Type B pancreatic cell (in vitro differentiated cells): ENCODE measurements around the gene MYLK. TPM values are rescaled to one million over a fixed set of nuclear protein-coding genes. Genes with fewer than 3 reads are reported as not detected.
"Not testable (repeated sequence)": the region's sequence is repeated elsewhere in the genome, so short reads cannot be mapped to it uniquely, and the experiment has no call there.

Experiments used
- DNase-seq: peaks from one replicate; pipeline ENCODE4 v3.0.0; 2021; ENCODE audit warnings: mixed read lengths; ENCODE audit not compliant: unreplicated experiment; ENCODE audit errors: extremely low spot score
- H3K27ac Mint-ChIP-seq: 2 replicates; pipeline ENCODE4 v1.8.0; 2021; ENCODE audit warnings: mild to moderate bottlenecking, mixed read lengths
- H3K27me3 Mint-ChIP-seq: 2 replicates; pipeline ENCODE4 v1.8.0; 2021; ENCODE audit warnings: mixed read lengths
- H3K36me3 Mint-ChIP-seq: 2 replicates; pipeline ENCODE4 v1.8.0; 2021; ENCODE audit warnings: mixed read lengths
- H3K4me1 Mint-ChIP-seq: one replicate; pipeline ENCODE4 v1.8.0; 2021; ENCODE audit warnings: mixed read lengths; ENCODE audit not compliant: unreplicated experiment
- H3K4me3 Mint-ChIP-seq: 2 replicates; pipeline ENCODE4 v1.8.0; 2021; ENCODE audit warnings: mild to moderate bottlenecking, mixed read lengths
- H3K9me3 Mint-ChIP-seq: 2 replicates; pipeline ENCODE4 v1.8.0; 2021; ENCODE audit warnings: mixed read lengths
- total RNA-seq: library from RNA; stranded (reverse); gene quantifications from 2 replicates; pipeline ENCODE4 v1.2.1, GENCODE V29; 2021; ENCODE audit warnings: low replicate concordance
- TF ChIP-seq, protein P1 (sequence below): fragments of 200-600 bp; sonication (generic); conservative IDR thresholded peaks from 2 replicates; pipeline ENCODE4 v1.5.0; 2021; ENCODE audit warnings: antibody characterized with exemption, mild to moderate bottlenecking

MYLK gene
- total RNA-seq, 1 donor from 2014 or later = 16.8 TPM

DNA sequence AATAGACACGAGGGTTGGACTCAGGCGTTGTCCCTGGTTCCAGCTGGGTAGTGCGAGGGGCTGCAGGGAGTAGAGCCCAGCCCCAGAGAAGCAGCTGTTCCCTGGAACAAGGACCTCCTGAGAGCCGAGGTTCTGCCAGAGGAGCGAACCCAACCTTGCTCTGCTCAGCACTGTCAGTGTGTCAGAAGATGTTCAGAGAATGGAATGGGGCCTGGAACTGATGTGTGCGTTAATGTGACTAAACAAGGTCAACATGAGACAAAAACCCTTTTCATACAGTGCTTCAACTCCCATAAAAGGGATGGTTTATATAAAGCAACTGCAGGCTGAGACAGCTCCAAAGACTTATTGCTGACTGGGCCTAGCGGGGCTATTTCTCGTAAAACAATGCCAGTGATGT is 263.8 kb downstream of the MYLK start:
- H3K27ac Mint-ChIP-seq = no peak overlapping the region
- no peak for DNase-seq
- no peaks in the 10 kb centered on the region for H3K27me3 Mint-ChIP-seq
- H3K4me1 Mint-ChIP-seq = peaks cover 20% of the 10 kb centered on the region
- H3K4me3 Mint-ChIP-seq = no peak overlapping the region
- no peaks in the 10 kb centered on the region for H3K9me3 Mint-ChIP-seq
- H3K36me3 Mint-ChIP-seq = no peaks in the 10 kb centered on the region
- TF ChIP-seq, protein P1, sequence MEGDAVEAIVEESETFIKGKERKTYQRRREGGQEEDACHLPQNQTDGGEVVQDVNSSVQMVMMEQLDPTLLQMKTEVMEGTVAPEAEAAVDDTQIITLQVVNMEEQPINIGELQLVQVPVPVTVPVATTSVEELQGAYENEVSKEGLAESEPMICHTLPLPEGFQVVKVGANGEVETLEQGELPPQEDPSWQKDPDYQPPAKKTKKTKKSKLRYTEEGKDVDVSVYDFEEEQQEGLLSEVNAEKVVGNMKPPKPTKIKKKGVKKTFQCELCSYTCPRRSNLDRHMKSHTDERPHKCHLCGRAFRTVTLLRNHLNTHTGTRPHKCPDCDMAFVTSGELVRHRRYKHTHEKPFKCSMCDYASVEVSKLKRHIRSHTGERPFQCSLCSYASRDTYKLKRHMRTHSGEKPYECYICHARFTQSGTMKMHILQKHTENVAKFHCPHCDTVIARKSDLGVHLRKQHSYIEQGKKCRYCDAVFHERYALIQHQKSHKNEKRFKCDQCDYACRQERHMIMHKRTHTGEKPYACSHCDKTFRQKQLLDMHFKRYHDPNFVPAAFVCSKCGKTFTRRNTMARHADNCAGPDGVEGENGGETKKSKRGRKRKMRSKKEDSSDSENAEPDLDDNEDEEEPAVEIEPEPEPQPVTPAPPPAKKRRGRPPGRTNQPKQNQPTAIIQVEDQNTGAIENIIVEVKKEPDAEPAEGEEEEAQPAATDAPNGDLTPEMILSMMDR = no peak

DNA sequence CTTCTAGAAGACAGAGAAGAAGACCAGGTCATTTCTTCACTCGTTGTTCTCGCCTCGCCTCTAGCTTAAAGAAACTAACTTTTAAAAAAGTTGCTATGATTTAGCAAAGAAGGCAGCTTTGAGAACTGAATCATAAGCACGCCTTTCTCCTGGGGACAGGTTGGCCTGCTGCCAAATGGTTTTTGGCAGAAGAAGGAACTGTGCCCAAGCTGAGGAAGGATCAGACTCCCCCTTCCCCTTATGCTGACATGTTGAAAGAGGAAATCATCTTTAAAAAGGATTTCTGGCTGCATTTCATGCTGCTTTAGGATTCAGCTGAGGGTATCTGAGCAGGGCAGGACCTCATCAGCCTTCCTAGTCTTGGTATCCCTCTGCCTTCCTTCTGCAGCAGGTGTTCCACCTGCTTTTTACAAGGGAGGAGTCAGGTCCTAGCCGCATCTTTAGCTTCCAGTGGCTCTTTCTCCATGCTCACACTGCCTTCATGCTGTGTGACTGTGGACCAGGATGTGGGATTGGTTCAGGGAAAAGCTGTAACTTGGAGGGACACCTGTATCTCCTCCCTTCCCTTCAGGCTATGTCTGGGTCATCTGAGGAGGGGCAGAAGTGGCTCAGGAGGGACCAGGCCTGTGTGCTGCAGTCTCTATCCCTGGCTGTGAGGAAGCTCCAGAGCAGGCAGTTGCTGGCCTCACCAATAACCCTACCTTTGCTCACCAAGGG is 265.2 kb downstream of the MYLK start:
- Mint-ChIP-seq H3K4me3 (no peak overlapping the region), H3K27ac (no peak overlapping the region), H3K36me3 (no peaks in the 10 kb centered on the region), H3K9me3 (no peaks in the 10 kb centered on the region), H3K4me1 (peaks cover 20% of the 10 kb centered on the region), H3K27me3 (no peaks in the 10 kb centered on the region)
- no peak for DNase-seq
- TF ChIP-seq, protein P1 = no peak

DNA sequence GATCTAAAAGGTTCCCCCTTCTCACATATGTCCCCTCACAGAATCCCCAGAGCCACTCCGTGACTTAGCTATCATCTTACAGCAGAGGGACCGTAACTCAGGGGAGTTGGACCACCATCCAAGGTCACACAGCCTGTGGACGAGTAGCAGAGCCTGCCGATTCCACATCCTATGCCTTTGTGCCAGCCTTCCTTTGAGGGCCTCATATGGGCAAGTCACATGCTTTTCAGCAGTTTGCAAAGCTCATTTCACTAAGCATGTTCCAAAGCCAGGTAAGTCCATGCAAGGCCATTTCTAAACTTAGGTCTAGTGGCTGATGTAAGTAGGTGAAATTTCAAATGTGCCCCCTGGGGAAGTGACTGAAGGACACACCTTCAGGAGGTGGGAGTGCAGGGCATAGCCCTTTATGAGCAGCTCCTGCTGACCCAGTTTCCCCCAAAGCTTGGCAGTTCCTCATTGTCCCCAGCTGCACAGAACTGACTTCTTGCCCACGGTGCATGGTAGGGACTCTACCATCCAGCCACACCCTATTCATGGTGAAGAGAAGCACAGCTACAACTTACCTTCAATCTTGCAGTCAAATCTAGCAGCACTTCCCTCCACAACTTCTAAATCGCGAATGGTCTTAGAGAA is 265.9 kb downstream of the MYLK start:
- Mint-ChIP-seq H3K9me3 (no peaks in the 10 kb centered on the region), H3K27me3 (no peaks in the 10 kb centered on the region), H3K36me3 (peaks cover 2% of the 10 kb centered on the region), H3K27ac (peak overlapping the region; percentile 31), H3K4me3 (no peak overlapping the region), H3K4me1 (peaks cover 23% of the 10 kb centered on the region)
- TF ChIP-seq, protein P1 = no peak
- no peak for DNase-seq

DNA sequence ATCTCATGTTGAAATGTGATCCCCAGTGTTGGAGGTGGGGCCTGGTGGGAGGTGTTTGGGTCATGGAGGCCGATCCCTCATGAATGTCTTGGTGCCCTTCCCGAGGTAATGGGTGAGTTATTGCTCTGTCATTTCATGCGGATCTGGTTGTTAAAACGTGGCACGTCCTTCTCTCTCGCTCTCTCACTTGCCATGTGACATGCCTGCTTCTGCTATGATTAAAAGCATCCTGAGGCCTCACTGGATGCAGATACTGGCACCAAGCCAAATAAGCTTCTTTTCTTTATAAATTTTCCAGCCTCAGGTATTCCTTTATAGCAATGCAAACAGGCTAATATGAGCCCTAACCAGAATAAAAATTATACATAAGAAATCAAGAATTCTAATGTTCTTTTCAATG is 267.5 kb downstream of the MYLK start:
- no peaks in the 10 kb centered on the region for H3K27me3 Mint-ChIP-seq
- no peak overlapping the region for H3K27ac Mint-ChIP-seq
- TF ChIP-seq, protein P1 = no peak
- H3K36me3 Mint-ChIP-seq = peaks cover 8% of the 10 kb centered on the region
- no peak overlapping the region for H3K4me3 Mint-ChIP-seq
- peaks cover 21% of the 10 kb centered on the region for H3K4me1 Mint-ChIP-seq
- DNase-seq = no peak
- no peaks in the 10 kb centered on the region for H3K9me3 Mint-ChIP-seq

DNA sequence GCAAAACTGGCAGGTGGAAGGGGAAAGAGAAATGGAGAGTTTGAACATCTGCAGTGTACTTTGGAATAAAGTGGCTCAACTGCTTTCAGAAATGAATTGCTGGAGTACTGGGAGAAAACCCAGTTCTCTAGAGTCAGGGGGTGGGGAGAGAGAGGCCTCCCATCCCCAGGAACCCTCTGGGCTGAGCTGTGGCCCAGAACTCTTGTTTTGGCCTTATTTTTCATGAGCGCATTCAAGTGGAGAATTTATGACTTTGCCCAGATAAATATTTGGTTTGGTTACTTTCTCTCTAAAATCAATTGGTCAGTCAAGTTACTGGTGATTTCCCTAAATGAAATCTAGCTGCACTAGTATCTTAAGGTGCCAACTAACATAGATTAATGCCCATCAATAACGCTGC is 270.6 kb downstream of the MYLK start:
- H3K4me1 Mint-ChIP-seq = peaks cover 20% of the 10 kb centered on the region
- H3K36me3 Mint-ChIP-seq = peaks cover 8% of the 10 kb centered on the region
- H3K4me3 Mint-ChIP-seq = no peak overlapping the region
- no peak for DNase-seq
- no peaks in the 10 kb centered on the region for H3K9me3 Mint-ChIP-seq
- no peaks in the 10 kb centered on the region for H3K27me3 Mint-ChIP-seq
- H3K27ac Mint-ChIP-seq = no peak overlapping the region
- TF ChIP-seq, protein P1 = no peak

DNA sequence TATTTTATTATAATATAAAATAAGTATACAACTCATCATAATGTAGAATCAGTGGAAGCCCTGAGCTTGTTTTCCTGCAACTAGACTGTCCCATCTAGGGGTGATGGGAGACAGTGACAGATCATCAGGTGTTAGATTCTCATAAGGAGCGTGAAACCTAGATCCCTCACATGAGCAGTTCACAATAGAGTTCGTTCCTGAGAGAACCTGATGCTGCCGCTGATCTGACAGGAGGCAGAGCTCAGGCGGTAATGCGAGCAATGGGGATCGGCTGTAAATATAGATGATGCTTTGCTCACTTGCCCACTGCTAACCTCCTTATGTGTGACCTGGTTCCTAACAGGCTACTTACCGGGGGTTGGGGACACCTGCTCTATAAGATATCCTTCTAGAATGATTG is 272.5 kb downstream of the MYLK start:
- H3K36me3 Mint-ChIP-seq, H3K27ac Mint-ChIP-seq, H3K4me3 Mint-ChIP-seq, DNase-seq, H3K27me3 Mint-ChIP-seq, H3K9me3 Mint-ChIP-seq: not testable (repeated sequence)
- peaks cover 14% of the 10 kb centered on the region for H3K4me1 Mint-ChIP-seq
